K562 (cell line): ENCODE data around the gene ZYG11A. TPM values are rescaled to one million over a fixed set of nuclear protein-coding genes. Genes with fewer than 3 reads are reported as not detected.

Experiments
- ATAC-seq: fragments of 200-7000 bp; cut with Tn5 transposase; 3 replicates; pipeline ENCODE4 v1.9.1; 2020; ENCODE audit warnings: moderate library complexity
- BruUV-seq: library from RNA; stranded (reverse); fragments of 400-500 nt; replicated peaks from 2 replicates; lab custom pipeline; 2021; lab: Mats Ljungman, UMichigan
- CTCF ChIA-PET: fragments of 300-600 bp; formaldehyde crosslinking; extraction: SDS; loops from one replicate; lab custom pipeline; 2021; ENCODE audit warnings: low intra/inter-chr PET ratio; lab: Yijun Ruan, JAX
- POLR2A ChIA-PET: fragments of 300-600, 350-650 bp; sonication (Branson Sonifier 250); formaldehyde crosslinking; extraction: SDS; loops from one replicate; lab custom pipeline; 2021; ENCODE audit warnings: antibody characterized with exemption, inconsistent platforms; lab: Yijun Ruan, JAX
- DNase-seq, 4 experiments: peaks; one replicate each; pipeline versions ENCODE4 v3.0.0 to v3.0.0-alpha.2; 2011 to 2018; ENCODE audit warnings: low spot score in 3 of 4, mixed read lengths in 3 of 4; ENCODE audit errors: extremely low read depth in 1 of 4
- FAIRE-seq: peaks from 2 replicates; lab custom pipeline; 2011; peaks lifted over from hg19 to GRCh38; lab: Jason Lieb, UNC
- H2AFZ ChIP-seq: 2 replicates; pipeline ENCODE4 v1.6.0; 2011; ENCODE audit warnings: low read depth, low read length, control low read depth, inconsistent platforms
- H3K27ac ChIP-seq: fragments of 200-600 bp; 3 replicates; pipeline ENCODE4 v1.8.0; 2011; ENCODE audit warnings: low read depth, mild to moderate bottlenecking, control low read depth, inconsistent platforms, low read length, moderate library complexity, mixed read lengths; ENCODE audit errors: extremely low read depth
- H3K27me3 ChIP-seq, 2 experiments: fragments of 300-600 bp in 1 of 2; 2 replicates in 1 of 2; 3 replicates in 1 of 2; pipeline versions ENCODE4 v1.6.0 to v1.8.0; 2011; ENCODE audit warnings: inconsistent platforms in 2 of 2, low read length in 2 of 2, mild to moderate bottlenecking in 1 of 2, mixed read lengths in 1 of 2, moderate library complexity in 1 of 2; ENCODE audit not compliant: control insufficient read depth in 2 of 2, insufficient read depth in 2 of 2
- H3K36me3 ChIP-seq: fragments of 300-600 bp; 3 replicates; pipeline ENCODE4 v1.8.0; 2011; ENCODE audit warnings: mild to moderate bottlenecking, low read length, inconsistent platforms; ENCODE audit not compliant: control insufficient read depth, insufficient read depth
- H3K4me1 ChIP-seq, 2 experiments: fragments of 200-600 bp in 1 of 2; replicated peaks in 1 of 2; 2 replicates in 1 of 2; 3 replicates in 1 of 2; pipeline versions ENCODE4 v1.5.1 to v1.8.0; 2011; ENCODE audit warnings: inconsistent platforms in 2 of 2, low read length in 2 of 2, mild to moderate bottlenecking in 1 of 2, mixed read lengths in 1 of 2, moderate library complexity in 1 of 2; ENCODE audit not compliant: control insufficient read depth in 2 of 2, insufficient read depth in 2 of 2
- H3K4me2 ChIP-seq: 2 replicates; pipeline ENCODE4 v1.6.1; 2011; ENCODE audit warnings: low read length, control low read depth, inconsistent platforms, mixed read lengths; ENCODE audit not compliant: insufficient read depth
- H3K4me3 ChIP-seq: fragments of 200-600 bp; sonication (generic), shearing (Covaris generic); 2 replicates; pipeline ENCODE4 v1.5.1; 2016; ENCODE audit warnings: control low read depth, inconsistent platforms
- H3K79me2 ChIP-seq: fragments of 200-600 bp; 3 replicates; pipeline ENCODE4 v1.8.0; 2011; ENCODE audit warnings: low read length, inconsistent platforms; ENCODE audit not compliant: control insufficient read depth, insufficient read depth
- H3K9ac ChIP-seq, 2 experiments: 2 replicates each; pipeline versions ENCODE4 v1.6.0 to v1.6.1; 2011; ENCODE audit warnings: low read depth in 2 of 2, low read length in 2 of 2, control low read depth in 1 of 2, inconsistent platforms in 1 of 2, mild to moderate bottlenecking in 1 of 2, mixed read lengths in 1 of 2; ENCODE audit not compliant: insufficient read depth in 1 of 2
- H3K9me1 ChIP-seq: one replicate; pipeline ENCODE4 v1.6.0; 2011; ENCODE audit warnings: inconsistent platforms, mild to moderate bottlenecking, low read length, moderate library complexity; ENCODE audit not compliant: control insufficient read depth, insufficient read depth
- H3K9me3 ChIP-seq: replicated peaks from 2 replicates; pipeline ENCODE4 v1.5.1; 2011; ENCODE audit warnings: low read depth, low read length, inconsistent platforms; ENCODE audit not compliant: control insufficient read depth, insufficient read depth
- H4K20me1 ChIP-seq: replicated peaks from 2 replicates; pipeline ENCODE4 v1.6.1; 2011; ENCODE audit warnings: low read length, inconsistent platforms, mixed read lengths; ENCODE audit not compliant: control insufficient read depth, insufficient read depth
- CEBPZ ChIP-seq: fragments of 150-350 bp; IDR thresholded peaks from 2 replicates; pipeline ENCODE4 v1.6.1; 2014; ENCODE audit warnings: low read depth, mild to moderate bottlenecking, low read length, borderline replicate concordance
- DLX4 ChIP-seq: fragments of 250-450 bp; sonication (Bioruptor Pico); IDR thresholded peaks from 2 replicates; pipeline ENCODE4 v1.6.1; 2021; ENCODE audit warnings: mild to moderate bottlenecking
- HMGXB4 ChIP-seq: sonication (generic); formaldehyde crosslinking; IDR thresholded peaks from 2 replicates; pipeline ENCODE4 v1.8.1; 2023; ENCODE audit warnings: mild to moderate bottlenecking, missing genetic modification reagents
- HNRNPUL1 ChIP-seq: fragments of 200-400 bp; formaldehyde crosslinking; IDR thresholded peaks from 2 replicates; pipeline ENCODE4 v1.6.1; 2017; ENCODE audit warnings: low read length
- KAT8 ChIP-seq: fragments of 450-650 bp; IDR thresholded peaks from 2 replicates; pipeline ENCODE4 v1.6.1; 2016; ENCODE audit warnings: low read depth, mild to moderate bottlenecking
- NR2F6 ChIP-seq: fragments of 450-650 bp; formaldehyde crosslinking; IDR thresholded peaks from 2 replicates; pipeline ENCODE4 v1.4.0; 2020; ENCODE audit warnings: mild to moderate bottlenecking
- TARDBP ChIP-seq: fragments of 450-650 bp; IDR thresholded peaks from 2 replicates; pipeline ENCODE4 v1.6.1; 2016
- TRIM24 ChIP-seq, 2 experiments: fragments of 450-650 bp; IDR thresholded peaks; 2 replicates each; pipeline ENCODE4 v1.6.1; 2016
- ZEB2 ChIP-seq: fragments of 450-650 bp; IDR thresholded peaks from 2 replicates; pipeline ENCODE4 v1.6.1; 2016
- ZNF561 ChIP-seq: fragments of 450-650 bp; formaldehyde crosslinking; conservative IDR thresholded peaks from 2 replicates; pipeline ENCODE4 v1.4.0; 2020; ENCODE audit warnings: mild to moderate bottlenecking, moderate library complexity
- ZNF695 ChIP-seq: fragments of 450-650 bp; formaldehyde crosslinking; IDR thresholded peaks from 2 replicates; pipeline ENCODE4 v1.4.0; 2020; ENCODE audit warnings: mild to moderate bottlenecking, moderate library complexity
- WGBS: fragments of 100-300 bp; shearing (Covaris generic); methylation state at CpG from one replicate; pipeline ENCODE4 v1.1.6; 2016; ENCODE audit warnings: low coverage, mixed read lengths; ENCODE audit not compliant: insufficient coverage; ENCODE audit errors: missing lambda C conversion rate; 5-methylcytosine and 5-hydroxymethylcytosine counted together
- in situ Hi-C: fragments of 300-500 bp; cut with MboI; formaldehyde crosslinking; loops from 4 replicates; pipeline ENCODE4 v1.15.0; 2018; ENCODE audit warnings: inconsistent platforms, mixed read lengths
- intact Hi-C: fragments of 100-400 bp; cut with micrococcal nuclease; formaldehyde crosslinking; loops from 2 replicates; pipeline ENCODE4 v1.14.2; 2022
- polyA plus RNA-seq, 8 experiments: library from polyadenylated mRNA; depleted of rRNA in 4 of 8; stranded (reverse) in 5 of 8; unstranded in 3 of 8; fragments of >200 nt; fragmentation: Nextera tagmentation in 2 of 8; fragmentation: Illumina TruSeq in 1 of 8; extraction: Ambion mirVana in 2 of 8; extraction: Trizol in 1 of 8; gene quantifications; 2 replicates each; pipeline versions ENCODE4 v1.2.1 to v1.2.3, GENCODE V29; 2011 to 2014; ENCODE audit warnings: inconsistent platforms in 1 of 8, missing spikeins in 1 of 8
- total RNA-seq, 7 experiments: library from RNA; depleted of rRNA in 6 of 7; stranded (reverse); fragments of >200 nt in 6 of 7; fragmentation: Illumina TruSeq in 2 of 7; extraction: Trizol in 2 of 7; gene quantifications; 2 replicates each; pipeline versions ENCODE4 v1.2.1 to v1.2.3, GENCODE V29; 2011 to 2021; ENCODE audit warnings: low replicate concordance in 1 of 7

The ZYG11A gene
- total and polyA plus RNA-seq, 9 of the 15 experiments (the other 6 are each of a cell fraction or from before 2014, with no cell fraction given), result 4.5 to 21.9 (median 14.0) TPM

GRCh38 chr1:52848423-52848822 is 5.9 kb downstream of the ZYG11A start:
- no TSS peak for BruUV-seq
- Histone ChIP-seq H3K9me1 (no peaks in the 10 kb centered on the region), H3K4me2 (no peak overlapping the region), H3K4me1 (peaks cover 8 to 15% of the 10 kb centered on the region in 2 experiments; a peak in 3 of 5 replicates), H2AFZ (no peak overlapping the region), H3K79me2 (peaks cover 97% of the 10 kb centered on the region), H3K9ac (no peak overlapping the region), H3K36me3 (peaks cover 10% of the 10 kb centered on the region; the same call in 2 of the 3 replicates), H3K27me3 (no peaks in the 10 kb centered on the region), H3K27ac (no peak overlapping the region), H3K4me3 (no peak overlapping the region), H3K9me3 (no peaks in the 10 kb centered on the region), H4K20me1 (0 out of 2 replicates have a peak, but pooled peaks cover 4% of the 10 kb centered on the region)
- ATAC-seq, result no peak
- WGBS, result 78% methylated on average over 5 of the region's 5 CpGs
- FAIRE-seq, result no peak
- DNase-seq, result no peak
- in situ Hi-C loops (no loop called here), intact Hi-C loops (loop anchor here (10.0 kb wide), 1 partner anchor 124 kb away; the partner anchor contains the start of gene ZYG11B)
- ChIA-PET CTCF (no interaction called here), POLR2A (interaction anchor here (0.6 to 1.6 kb wide), 4 partner anchors 9 to 529 kb away, joined by 3 to 6 read pairs (median 4); no protein-coding TSS in a partner anchor)
- TF ChIP-seq ZNF695 (CRISPR knock-in tag) (no peak), HMGXB4 (CRISPR knock-in tag) (no peak), DLX4 (CRISPR knock-in tag) (no peak), TRIM24 (IDR thresholded peaks at IDR 0.05) (no peak), NR2F6 (CRISPR knock-in tag) (no peak), HNRNPUL1 (no peak), KAT8 (no peak), ZNF561 (CRISPR knock-in tag) (no peak), TARDBP (no peak), ZEB2 (no peak), CEBPZ (no peak)
